H54 (cell line): ENCODE data around the gene TSPAN16.

Experiments
- DNase-seq: peaks from one replicate; pipeline ENCODE4 v3.0.0; 2011; ENCODE audit warnings: low spot score, mixed read lengths; ENCODE audit not compliant: insufficient read length
- FAIRE-seq: peaks from 3 replicates; lab custom pipeline; 2011; peaks lifted over from hg19 to GRCh38; lab: Jason Lieb, UNC
- POLR2A ChIP-seq: IDR thresholded peaks from 2 replicates; pipeline ENCODE4 v1.6.1; 2011; ENCODE audit warnings: low read depth, mild to moderate bottlenecking, low read length

TSPAN16 gene

GRCh38 chr19:11295665-11296245, at the start of gene TSPAN16:
TSS of gene TSPAN16 (plus strand) at chr19:11296160. CDS start at chr19:11296298, 138 bp downstream.
- no peak for TF ChIP-seq POLR2A
- no peak for FAIRE-seq

DNA sequence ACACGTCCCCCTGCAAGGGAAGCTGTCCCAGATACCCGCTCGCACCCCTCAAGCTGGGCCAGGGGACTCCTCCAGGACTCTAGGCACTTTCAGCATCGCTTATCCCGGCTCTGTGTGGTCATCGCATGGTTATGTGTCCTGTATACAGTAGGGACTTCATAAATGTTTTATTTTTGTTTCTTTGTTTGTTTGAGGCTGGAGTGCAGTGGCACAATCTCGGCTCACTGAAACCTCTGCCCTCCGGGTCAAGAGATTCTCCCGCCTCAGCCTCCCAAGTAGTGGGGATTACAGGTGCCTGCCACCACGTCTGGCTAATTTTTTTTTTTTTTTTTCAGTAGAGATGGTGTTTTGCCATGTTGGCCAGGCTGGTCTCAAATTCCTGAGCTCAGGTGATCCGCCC, 49.0 kb upstream of the TSPAN16 start:
- no peak for FAIRE-seq
- no peak for TF ChIP-seq POLR2A
- no peak for DNase-seq

More at GRCh38 chr19:11295665-11296245, at the start of gene TSPAN16:
- DNase-seq = no peak

DNA sequence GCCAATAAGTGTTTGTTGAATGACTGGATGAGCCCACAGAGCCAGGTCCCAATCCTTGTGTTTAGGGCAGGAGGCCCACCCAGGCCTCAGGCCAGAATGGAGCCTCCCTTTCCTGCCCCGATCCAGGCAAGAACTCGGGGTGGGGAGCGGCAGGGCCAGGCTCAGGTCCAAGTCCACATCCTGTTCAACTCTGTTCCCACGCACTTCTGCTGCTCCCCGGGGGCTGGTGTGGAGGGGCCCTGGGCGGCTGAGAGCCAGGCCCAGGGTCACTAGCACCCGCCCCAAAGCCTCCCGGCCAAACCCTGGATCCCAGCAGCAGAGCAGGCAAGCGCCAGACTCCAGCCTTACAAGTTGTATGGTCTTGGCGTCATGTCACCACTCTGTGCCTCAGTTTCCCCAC, 48.6 kb upstream of the TSPAN16 start:
- FAIRE-seq = no peak
- TF ChIP-seq POLR2A = no peak
- no peak for DNase-seq

- TF ChIP-seq POLR2A = no peak
- DNase-seq (no peak), FAIRE-seq (no peak)
Observed at GRCh38 chr19:11247934-11248333, 48.0 kb upstream of the TSPAN16 start.

- FAIRE-seq (no peak), DNase-seq (no peak)
- TF ChIP-seq POLR2A = no peak
Observed at GRCh38 chr19:11248852-11249251, 47.1 kb upstream of the TSPAN16 start.

- FAIRE-seq (no peak), DNase-seq (no peak)
- no peak for TF ChIP-seq POLR2A
Observed at GRCh38 chr19:11251217-11251616, 44.7 kb upstream of the TSPAN16 start.

DNA sequence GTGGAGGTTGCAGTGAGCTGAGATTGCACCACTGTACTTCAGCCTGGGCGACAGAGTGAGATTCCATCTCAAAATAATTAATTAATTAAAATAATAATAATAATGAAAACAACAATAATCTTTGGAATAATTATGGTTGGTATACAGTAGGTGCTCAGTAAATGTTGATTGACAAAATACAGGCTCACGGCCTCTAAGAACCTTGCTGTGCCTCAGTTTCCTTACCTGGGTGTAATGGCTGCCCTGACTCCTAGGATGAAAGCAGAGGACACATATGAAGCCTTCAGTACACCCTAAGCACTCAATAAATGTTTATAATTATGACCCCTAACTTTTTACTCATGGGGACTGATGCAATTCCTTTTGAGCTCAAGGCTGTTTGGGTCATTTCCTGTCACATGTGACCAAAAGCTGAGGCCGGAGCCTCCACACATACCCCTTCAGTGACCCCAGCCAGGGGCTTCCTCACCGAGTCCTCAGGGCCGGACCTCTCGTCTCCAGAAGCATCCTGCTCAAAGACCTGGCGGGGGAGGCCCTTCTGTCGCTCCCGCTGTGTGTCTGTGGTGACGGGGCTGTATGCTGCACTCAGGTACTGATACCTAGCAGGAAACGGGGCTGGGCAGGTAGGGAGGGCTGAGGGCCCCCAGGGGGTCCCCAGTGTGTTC, 44.2 kb upstream of the TSPAN16 start:
- DNase-seq (no peak), FAIRE-seq (no peak)
- no peak for TF ChIP-seq POLR2A

DNA sequence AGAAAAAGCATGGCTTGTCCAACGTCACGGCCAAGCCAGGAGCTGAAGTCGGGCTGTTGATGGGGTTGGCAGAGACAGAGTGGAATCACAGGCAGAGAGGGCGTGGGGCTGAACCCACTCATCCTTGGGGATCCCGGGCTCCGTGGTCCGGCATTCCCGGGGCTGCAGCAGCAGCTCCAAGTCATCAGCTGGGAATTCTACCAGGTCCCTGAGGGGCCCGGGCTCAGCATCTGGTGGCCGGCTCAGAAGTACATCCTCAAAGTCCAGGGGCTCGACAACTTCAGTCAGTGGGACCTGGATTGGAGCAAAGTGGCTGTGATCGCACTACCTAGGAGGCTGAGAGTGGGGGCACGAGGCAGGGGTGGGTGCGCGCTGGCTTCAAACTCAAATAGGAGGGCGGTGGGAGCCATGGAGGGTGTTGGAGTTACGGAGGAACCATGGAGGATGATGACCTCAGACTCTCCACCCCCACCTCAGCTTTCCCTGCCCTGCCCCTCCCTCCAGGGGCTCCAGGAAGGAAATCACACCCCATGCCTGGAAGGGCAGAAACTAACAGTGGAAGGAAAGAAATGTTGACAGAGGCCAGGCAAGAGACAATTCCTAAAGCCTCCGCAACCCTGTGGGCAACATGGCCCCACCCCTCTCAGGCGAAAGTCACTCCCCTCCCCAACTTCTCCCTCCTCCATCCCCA, 43.1 kb upstream of the TSPAN16 start:
- FAIRE-seq (no peak), DNase-seq (no peak)
- no peak for TF ChIP-seq POLR2A

- FAIRE-seq (no peak), DNase-seq (no peak)
- no peak for TF ChIP-seq POLR2A
Observed at GRCh38 chr19:11254666-11255065, 41.3 kb upstream of the TSPAN16 start.

DNA sequence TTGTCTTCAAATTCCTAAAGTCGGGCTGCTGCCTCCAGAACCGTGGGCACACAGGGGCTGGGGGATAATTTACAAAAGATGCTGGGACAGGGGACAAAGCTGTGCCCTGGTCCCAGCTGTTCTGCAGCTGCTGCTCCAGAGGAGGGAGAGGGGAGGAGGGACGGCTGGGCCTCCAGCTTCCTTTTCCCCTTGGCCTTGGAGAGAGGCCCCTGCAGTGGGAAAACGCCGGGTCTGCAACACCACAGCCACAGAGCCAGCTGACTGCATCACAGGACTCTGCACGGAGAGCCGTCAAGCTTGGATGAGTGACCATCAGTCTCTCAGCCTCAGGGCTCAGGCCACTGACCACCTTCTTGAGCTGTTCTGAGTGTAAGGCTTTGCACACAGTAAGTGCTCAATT, 39.8 kb upstream of the TSPAN16 start:
- FAIRE-seq = no peak
- no peak for TF ChIP-seq POLR2A
- no peak for DNase-seq

GRCh38 chr19:11257846-11258380, 38.0 kb upstream of the TSPAN16 start:
- FAIRE-seq (no peak), DNase-seq (no peak)
- TF ChIP-seq POLR2A = no peak

DNA sequence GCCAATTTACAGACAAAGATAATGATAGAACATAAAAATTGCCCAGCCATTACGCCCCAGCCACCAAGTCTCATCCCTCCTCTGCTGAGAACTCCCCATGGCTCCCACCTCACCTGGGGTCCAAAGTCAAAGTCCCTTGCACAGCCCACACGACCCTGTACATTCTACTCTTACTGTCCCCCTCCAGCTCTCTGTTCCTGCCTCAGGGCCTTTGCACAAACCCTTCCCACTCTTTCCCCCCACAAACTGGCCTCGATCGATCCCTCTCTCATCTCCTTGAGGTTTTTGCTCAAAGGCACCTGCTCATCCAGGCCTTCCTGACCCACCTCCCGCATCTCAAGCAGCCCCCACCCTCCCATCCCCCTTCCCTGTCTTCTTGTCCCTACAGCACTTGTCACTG, 35.0 kb upstream of the TSPAN16 start:
- FAIRE-seq = no peak

DNA sequence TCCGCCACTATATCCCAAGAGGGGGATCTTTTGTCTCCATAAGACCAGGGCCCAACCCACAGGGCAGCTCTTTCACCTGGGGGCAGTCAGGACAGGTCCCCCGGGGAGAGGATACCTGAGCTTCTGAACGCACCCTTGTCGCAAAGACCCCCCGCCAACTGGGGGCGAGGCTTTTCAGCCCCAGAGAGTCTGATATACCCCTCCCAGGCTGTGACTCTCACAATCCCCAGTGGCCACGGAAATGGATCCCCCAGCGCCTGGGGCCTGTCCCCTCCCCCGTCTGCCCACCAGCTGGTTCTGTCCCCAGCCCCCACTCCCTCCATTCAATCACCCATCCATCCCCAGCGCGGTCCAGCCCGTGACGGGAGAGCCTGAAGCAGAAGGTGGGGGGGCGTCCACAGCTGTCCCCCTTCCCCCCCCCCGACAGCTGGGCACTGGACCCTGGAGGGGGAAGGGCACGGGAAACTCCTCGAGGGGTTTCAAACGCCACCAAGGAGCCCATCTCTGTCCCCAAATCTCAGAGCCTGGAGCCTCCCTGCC, 34.5 kb upstream of the TSPAN16 start:
- FAIRE-seq (no peak), DNase-seq (no peak)
- TF ChIP-seq POLR2A = no peak

More for the DNA sequence above, 35.0 kb upstream of the TSPAN16 start:
- no peak for DNase-seq
- TF ChIP-seq POLR2A = no peak

GRCh38 chr19:11261971-11262839, 33.8 kb upstream of the TSPAN16 start, which contains the start of gene DOCK6:
TSS of gene DOCK6 (minus strand) at chr19:11262524. CDS start at chr19:11262440, 84 bp downstream.
- TF ChIP-seq POLR2A = no peak
- FAIRE-seq = no peak
- DNase-seq = no peak
